ENCODE data around the gene NEK7.

- TF ChIP-seq, protein P1, sequence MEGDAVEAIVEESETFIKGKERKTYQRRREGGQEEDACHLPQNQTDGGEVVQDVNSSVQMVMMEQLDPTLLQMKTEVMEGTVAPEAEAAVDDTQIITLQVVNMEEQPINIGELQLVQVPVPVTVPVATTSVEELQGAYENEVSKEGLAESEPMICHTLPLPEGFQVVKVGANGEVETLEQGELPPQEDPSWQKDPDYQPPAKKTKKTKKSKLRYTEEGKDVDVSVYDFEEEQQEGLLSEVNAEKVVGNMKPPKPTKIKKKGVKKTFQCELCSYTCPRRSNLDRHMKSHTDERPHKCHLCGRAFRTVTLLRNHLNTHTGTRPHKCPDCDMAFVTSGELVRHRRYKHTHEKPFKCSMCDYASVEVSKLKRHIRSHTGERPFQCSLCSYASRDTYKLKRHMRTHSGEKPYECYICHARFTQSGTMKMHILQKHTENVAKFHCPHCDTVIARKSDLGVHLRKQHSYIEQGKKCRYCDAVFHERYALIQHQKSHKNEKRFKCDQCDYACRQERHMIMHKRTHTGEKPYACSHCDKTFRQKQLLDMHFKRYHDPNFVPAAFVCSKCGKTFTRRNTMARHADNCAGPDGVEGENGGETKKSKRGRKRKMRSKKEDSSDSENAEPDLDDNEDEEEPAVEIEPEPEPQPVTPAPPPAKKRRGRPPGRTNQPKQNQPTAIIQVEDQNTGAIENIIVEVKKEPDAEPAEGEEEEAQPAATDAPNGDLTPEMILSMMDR (IDR thresholded peaks at IDR 0.05; ENCODE audit: low read depth, low read length) = no peak
- TF ChIP-seq EZH2phosphoT487 (IDR thresholded peaks at IDR 0.05; ENCODE audit: low read depth) = no peak
Measured at GRCh38 chr1:198326232-198326631, 169.4 kb downstream of the NEK7 start.

Data from OCI-LY3 (cell line).